Immature natural killer cell (primary cell): ENCODE results near the gene CDKN2AIPNL. TPM values are rescaled to one million over a fixed set of nuclear protein-coding genes. Genes with fewer than 3 reads are reported as not detected.
"Not testable (repeated sequence)": the region's sequence is repeated elsewhere in the genome, so short reads cannot be mapped to it uniquely, and the experiment has no call there.

Experiments used
- DNase-seq, 3 donors: peaks; one replicate each; pipeline ENCODE4 v3.0.0; 2022; ENCODE audit warnings: mixed read lengths in 1 of 3
- H3K27ac Mint-ChIP-seq, 6 donors: one replicate each; pipeline ENCODE4 v1.8.0; 2020; ENCODE audit warnings: mixed read lengths in 6 of 6, mild to moderate bottlenecking in 5 of 6, inconsistent platforms in 4 of 6, moderate library complexity in 3 of 6
- H3K27me3 Mint-ChIP-seq, 3 donors: one replicate each; pipeline ENCODE4 v1.8.0; 2020 to 2021; ENCODE audit warnings: low read depth in 3 of 3, mild to moderate bottlenecking in 3 of 3, mixed read lengths in 3 of 3, moderate library complexity in 3 of 3, inconsistent platforms in 1 of 3
- H3K36me3 Mint-ChIP-seq, 3 donors: one replicate each; pipeline ENCODE4 v1.8.0; 2020; ENCODE audit warnings: mixed read lengths in 3 of 3, inconsistent platforms in 2 of 3, mild to moderate bottlenecking in 2 of 3
- H3K4me1 Mint-ChIP-seq, 2 donors: one replicate each; pipeline ENCODE4 v1.8.0; 2020; ENCODE audit warnings: inconsistent platforms in 2 of 2, mild to moderate bottlenecking in 2 of 2, mixed read lengths in 2 of 2, moderate library complexity in 1 of 2
- H3K4me3 Mint-ChIP-seq, 5 donors: one replicate each; pipeline ENCODE4 v1.8.0; 2020; ENCODE audit warnings: mild to moderate bottlenecking in 5 of 5, mixed read lengths in 5 of 5, inconsistent platforms in 3 of 5, moderate library complexity in 3 of 5
- H3K9me3 Mint-ChIP-seq, 6 donors: one replicate each; pipeline ENCODE4 v1.8.0; 2020; ENCODE audit warnings: mild to moderate bottlenecking in 6 of 6, mixed read lengths in 6 of 6, inconsistent platforms in 4 of 6, moderate library complexity in 3 of 6
- polyA plus RNA-seq, 3 donors: library from polyadenylated mRNA; unstranded; fragments of 300-500 nt; fragmentation: Illumina TruSeq; gene quantifications; one replicate each; pipeline ENCODE4 v1.2.3, GENCODE V29; 2021

The CDKN2AIPNL gene
- polyA plus RNA-seq, 3 donors from 2014 or later = 23.3 to 37.6 (median 30.0) TPM

- peaks cover 1 to 2% (median 2%) of the 10 kb centered on the region in 3 donors for H3K27me3 Mint-ChIP-seq
- H3K4me1 Mint-ChIP-seq = peaks cover 14 to 18% of the 10 kb centered on the region in 2 donors
- H3K9me3 Mint-ChIP-seq = no peaks in the 10 kb centered on the region
- H3K4me3 Mint-ChIP-seq = no peak overlapping the region
- H3K27ac Mint-ChIP-seq = no peak overlapping the region
- H3K36me3 Mint-ChIP-seq = no peaks in the 10 kb centered on the region
- DNase-seq = no peak
These were observed 21.1 kb upstream of the CDKN2AIPNL start for GRCh38 chr5:134432677-134433359.

- no peak overlapping the region for H3K27ac Mint-ChIP-seq
These were observed 20.5 kb upstream of the CDKN2AIPNL start for GRCh38 chr5:134432174-134432573.

GRCh38 chr5:134430001-134430569, 18.4 kb upstream of the CDKN2AIPNL start:
- H3K4me3 Mint-ChIP-seq = no peak overlapping the region
- H3K27ac Mint-ChIP-seq = no peak overlapping the region
- H3K9me3 Mint-ChIP-seq = no peaks in the 10 kb centered on the region
- H3K27me3 Mint-ChIP-seq = peaks cover 0 to 5% (median 2%) of the 10 kb centered on the region in 3 donors
- no peaks in the 10 kb centered on the region for H3K36me3 Mint-ChIP-seq
- no peaks in the 10 kb centered on the region for H3K4me1 Mint-ChIP-seq
- no peak for DNase-seq

More at GRCh38 chr5:134432174-134432573, 20.5 kb upstream of the CDKN2AIPNL start:
- Mint-ChIP-seq H3K27me3 (peaks cover 2 to 6% (median 2%) of the 10 kb centered on the region in 3 donors), H3K36me3 (no peaks in the 10 kb centered on the region), H3K4me3 (no peak overlapping the region), H3K4me1 (peaks cover 13 to 16% of the 10 kb centered on the region in 2 donors), H3K9me3 (no peaks in the 10 kb centered on the region)
- DNase-seq = no peak

- Mint-ChIP-seq H3K36me3 (no peaks in the 10 kb centered on the region), H3K4me1 (no peaks in the 10 kb centered on the region), H3K4me3 (no peak overlapping the region), H3K27ac (no peak overlapping the region), H3K27me3 (peaks cover 2 to 5% (median 2%) of the 10 kb centered on the region in 3 donors), H3K9me3 (no peaks in the 10 kb centered on the region)
- no peak for DNase-seq
These were observed 15.9 kb upstream of the CDKN2AIPNL start for GRCh38 chr5:134427540-134428041.

GRCh38 chr5:134426361-134426760, 14.7 kb upstream of the CDKN2AIPNL start:
- no peak overlapping the region for H3K4me3 Mint-ChIP-seq
- no peaks in the 10 kb centered on the region for H3K36me3 Mint-ChIP-seq
- no peaks in the 10 kb centered on the region for H3K9me3 Mint-ChIP-seq
- peaks cover 2 to 5% (median 2%) of the 10 kb centered on the region in 3 donors for H3K27me3 Mint-ChIP-seq
- no peak for DNase-seq
- no peaks in the 10 kb centered on the region for H3K4me1 Mint-ChIP-seq
- no peak overlapping the region for H3K27ac Mint-ChIP-seq

GRCh38 chr5:134423376-134423775, 11.7 kb upstream of the CDKN2AIPNL start:
- Mint-ChIP-seq H3K4me1 (no peaks in the 10 kb centered on the region), H3K9me3 (no peaks in the 10 kb centered on the region), H3K4me3 (no peak overlapping the region), H3K36me3 (no peaks in the 10 kb centered on the region), H3K27me3 (peaks cover 0 to 5% (median 2%) of the 10 kb centered on the region in 3 donors), H3K27ac (no peak overlapping the region)
- DNase-seq = no peak

- no peak overlapping the region for H3K27ac Mint-ChIP-seq
- DNase-seq = no peak
- H3K9me3 Mint-ChIP-seq = no peaks in the 10 kb centered on the region
- peaks cover 2 to 5% (median 2%) of the 10 kb centered on the region in 3 donors for H3K27me3 Mint-ChIP-seq
- no peaks in the 10 kb centered on the region for H3K4me1 Mint-ChIP-seq
- no peak overlapping the region for H3K4me3 Mint-ChIP-seq
- H3K36me3 Mint-ChIP-seq = no peaks in the 10 kb centered on the region
These were observed 11.2 kb upstream of the CDKN2AIPNL start for GRCh38 chr5:134422791-134423365.

- not testable (repeated sequence) for DNase-seq, H3K4me3 Mint-ChIP-seq, H3K4me1 Mint-ChIP-seq, H3K36me3 Mint-ChIP-seq, H3K27ac Mint-ChIP-seq, H3K27me3 Mint-ChIP-seq, H3K9me3 Mint-ChIP-seq
These were observed 9.4 kb upstream of the CDKN2AIPNL start for GRCh38 chr5:134421038-134421437.

GRCh38 chr5:134420343-134420742, 8.7 kb upstream of the CDKN2AIPNL start:
- DNase-seq = no peak
- no peaks in the 10 kb centered on the region for H3K9me3 Mint-ChIP-seq
- H3K27ac Mint-ChIP-seq = no peak overlapping the region
- H3K27me3 Mint-ChIP-seq = peaks cover 3 to 4% (median 4%) of the 10 kb centered on the region in 3 donors
- H3K4me1 Mint-ChIP-seq = no peaks in the 10 kb centered on the region
- no peak overlapping the region for H3K4me3 Mint-ChIP-seq
- H3K36me3 Mint-ChIP-seq = no peaks in the 10 kb centered on the region

GRCh38 chr5:134418958-134419357, 7.3 kb upstream of the CDKN2AIPNL start:
- no peak overlapping the region for H3K4me3 Mint-ChIP-seq
- no peak for DNase-seq
- H3K9me3 Mint-ChIP-seq = no peaks in the 10 kb centered on the region
- H3K4me1 Mint-ChIP-seq = no peaks in the 10 kb centered on the region
- H3K36me3 Mint-ChIP-seq = no peaks in the 10 kb centered on the region
- no peak overlapping the region for H3K27ac Mint-ChIP-seq
- peaks cover 3 to 4% (median 4%) of the 10 kb centered on the region in 3 donors for H3K27me3 Mint-ChIP-seq

- H3K9me3 Mint-ChIP-seq = no peaks in the 10 kb centered on the region
- H3K27ac Mint-ChIP-seq = no peak overlapping the region
- no peaks in the 10 kb centered on the region for H3K4me1 Mint-ChIP-seq
- peaks cover 3 to 4% (median 3%) of the 10 kb centered on the region in 3 donors for H3K27me3 Mint-ChIP-seq
- no peaks in the 10 kb centered on the region for H3K36me3 Mint-ChIP-seq
- no peak for DNase-seq
- no peak overlapping the region for H3K4me3 Mint-ChIP-seq
These were observed 6.0 kb upstream of the CDKN2AIPNL start for GRCh38 chr5:134417707-134418106.

- Mint-ChIP-seq H3K36me3 (no peaks in the 10 kb centered on the region), H3K4me3 (peak overlapping the region in 4 of 5 donors; percentile 18 to 90 (median 62)), H3K9me3 (no peaks in the 10 kb centered on the region), H3K27me3 (peaks cover 3 to 5% (median 4%) of the 10 kb centered on the region in 3 donors), H3K4me1 (peaks cover 34 to 37% of the 10 kb centered on the region in 2 donors), H3K27ac (peak overlapping the region in 2 of 6 donors; percentile 69 to 90)
- DNase-seq = no peak
These were observed 1.4 kb upstream of the CDKN2AIPNL start for GRCh38 chr5:134413046-134413445.

- H3K9me3 Mint-ChIP-seq = no peaks in the 10 kb centered on the region
- H3K27me3 Mint-ChIP-seq = peaks cover 0 to 3% (median 0%) of the 10 kb centered on the region in 3 donors
- H3K4me1 Mint-ChIP-seq = peaks cover 35 to 37% of the 10 kb centered on the region in 2 donors
- peak overlapping the region; percentile 87 to 93 (median 90) for H3K4me3 Mint-ChIP-seq
- H3K36me3 Mint-ChIP-seq = no peaks in the 10 kb centered on the region
- peak overlapping the region; percentile 82 to 91 (median 88) for H3K27ac Mint-ChIP-seq
- no peak for DNase-seq
These were observed 494 bp downstream of the CDKN2AIPNL start for GRCh38 chr5:134411228-134411545.

- Mint-ChIP-seq H3K4me3 (peak overlapping the region; percentile 87 to 93 (median 90)), H3K27ac (peak overlapping the region; percentile 82 to 91 (median 88)), H3K36me3 (no peaks in the 10 kb centered on the region), H3K4me1 (peaks cover 35 to 37% of the 10 kb centered on the region in 2 donors), H3K27me3 (peaks cover 0 to 3% (median 0%) of the 10 kb centered on the region in 3 donors), H3K9me3 (no peaks in the 10 kb centered on the region)
- no peak for DNase-seq
These were observed 859 bp downstream of the CDKN2AIPNL start for GRCh38 chr5:134410822-134411221.
